Activated CD4-positive, alpha-beta memory T cell treated with anti-CD3 and anti-CD28 coated beads, Interleukin-2, amount 10 ng/mL, durations not matched to agents 7 days and 5 days (primary cell): ENCODE results near the gene PIK3C2B. TPM values are rescaled to one million over a fixed set of nuclear protein-coding genes. Genes with fewer than 3 reads are reported as not detected.
"Not testable (repeated sequence)": the region's sequence is repeated elsewhere in the genome, so short reads cannot be mapped to it uniquely, and the experiment has no call there.

Source experiments
- CTCF ChIA-PET: fragments of 350-600 bp; sonication (Branson Sonifier 250); formaldehyde crosslinking; loops from one replicate; lab custom pipeline; 2021; ENCODE audit warnings: antibody characterized with exemption, inconsistent platforms; lab: Charles Lee
- POLR2A ChIA-PET: fragments of 350-600 bp; sonication (Branson Sonifier 250); formaldehyde crosslinking; loops from one replicate; lab custom pipeline; 2021; ENCODE audit warnings: antibody characterized with exemption; lab: Charles Lee
- DNase-seq: peaks from one replicate; pipeline ENCODE4 v3.0.0-alpha.2; 2020
- H3K27ac Mint-ChIP-seq: one replicate; pipeline ENCODE4 v1.8.0; 2021; ENCODE audit warnings: mild to moderate bottlenecking, mixed read lengths
- H3K27me3 Mint-ChIP-seq: one replicate; pipeline ENCODE4 v1.8.0; 2021; ENCODE audit warnings: mixed read lengths
- H3K36me3 Mint-ChIP-seq: one replicate; pipeline ENCODE4 v1.8.0; 2021; ENCODE audit warnings: low read depth, mixed read lengths
- H3K4me1 Mint-ChIP-seq: one replicate; pipeline ENCODE4 v1.8.0; 2021; ENCODE audit warnings: mixed read lengths
- H3K4me3 Mint-ChIP-seq: one replicate; pipeline ENCODE4 v1.8.0; 2021; ENCODE audit warnings: mild to moderate bottlenecking, mixed read lengths
- H3K9me3 Mint-ChIP-seq: one replicate; pipeline ENCODE4 v1.8.0; 2021; ENCODE audit warnings: mixed read lengths
- total RNA-seq, 2 experiments: library from RNA; stranded (reverse); gene quantifications; one replicate each; pipeline ENCODE4 v1.2.3, GENCODE V29; 2021

Gene PIK3C2B
- total RNA-seq, 2 experiments from 2014 or later, result 31.0 to 32.0 TPM

- ChIA-PET CTCF (interaction anchor here (0.8 to 19.8 kb wide), 23 partner anchors 8 to 314 kb away, joined by 3 to 519 read pairs (median 6); partner anchors contain the start of gene MDM4), POLR2A (interaction anchor here (0.7 to 4.4 kb wide), 24 partner anchors 8 to 122 kb away, joined by 3 to 57 read pairs (median 5); partner anchors contain the start of gene MDM4)
- Mint-ChIP-seq H3K4me3 (peak overlapping the region; percentile 88), H3K27me3 (no peaks in the 10 kb centered on the region), H3K4me1 (peaks cover 55% of the 10 kb centered on the region), H3K36me3 (peaks cover 14% of the 10 kb centered on the region), H3K9me3 (no peaks in the 10 kb centered on the region), H3K27ac (peak overlapping the region; percentile 84)
- DNase-seq, result peak; percentile 31
These were observed 1.2 kb downstream of the PIK3C2B start for GRCh38 chr1:204493145-204493983.

GRCh38 chr1:204491655-204492054 lies 3.0 kb downstream of the PIK3C2B start:
- Mint-ChIP-seq H3K27me3 (no peaks in the 10 kb centered on the region), H3K9me3 (no peaks in the 10 kb centered on the region), H3K36me3 (peaks cover 15% of the 10 kb centered on the region), H3K4me3 (no peak overlapping the region), H3K27ac (no peak overlapping the region), H3K4me1 (peaks cover 57% of the 10 kb centered on the region)
- CTCF ChIA-PET, result interaction anchor here (0.7 to 19.8 kb wide), 6 partner anchors 10 to 315 kb away, joined by 3 to 519 read pairs (median 10); no protein-coding TSS in a partner anchor
- no peak for DNase-seq
- POLR2A ChIA-PET, result interaction anchor here (1.5 to 4.0 kb wide), 5 partner anchors 10 to 27 kb away, joined by 4 to 44 read pairs (median 5); no protein-coding TSS in a partner anchor

- CTCF ChIA-PET, result interaction anchor here (1.0 to 2.4 kb wide), 4 partner anchors 19 to 89 kb away, joined by 3 to 9 read pairs (median 4); no protein-coding TSS in a partner anchor
- no peak overlapping the region for H3K27ac Mint-ChIP-seq
- no peak overlapping the region for H3K4me3 Mint-ChIP-seq
- H3K27me3 Mint-ChIP-seq, result no peaks in the 10 kb centered on the region
- H3K4me1 Mint-ChIP-seq, result peaks cover 36% of the 10 kb centered on the region
- H3K36me3 Mint-ChIP-seq, result peaks cover 12% of the 10 kb centered on the region
- no peaks in the 10 kb centered on the region for H3K9me3 Mint-ChIP-seq
- DNase-seq, result no peak
- POLR2A ChIA-PET, result no interaction called here
These were observed 7.4 kb downstream of the PIK3C2B start for GRCh38 chr1:204487256-204487615.

GRCh38 chr1:204486513-204487255 lies 7.9 kb downstream of the PIK3C2B start:
- H3K27me3 Mint-ChIP-seq, H3K4me3 Mint-ChIP-seq, DNase-seq, H3K9me3 Mint-ChIP-seq, H3K27ac Mint-ChIP-seq: not testable (repeated sequence)
- CTCF ChIA-PET, result interaction anchor here (0.7 to 1.0 kb wide), 2 partner anchors 12 to 88 kb away, joined by 3 read pairs; no protein-coding TSS in a partner anchor
- Mint-ChIP-seq H3K36me3 (peaks cover 12% of the 10 kb centered on the region), H3K4me1 (peaks cover 30% of the 10 kb centered on the region)
- POLR2A ChIA-PET, result interaction anchor here (1.2 to 2.5 kb wide), 2 partner anchors 7 to 39 kb away, joined by 4 to 9 read pairs; partner anchors contain the start of gene PIK3C2B

- Mint-ChIP-seq H3K36me3 (peaks cover 5% of the 10 kb centered on the region), H3K4me1 (peaks cover 26% of the 10 kb centered on the region), H3K9me3 (no peaks in the 10 kb centered on the region), H3K27me3 (no peaks in the 10 kb centered on the region), H3K4me3 (no peak overlapping the region), H3K27ac (no peak overlapping the region)
- POLR2A ChIA-PET, result interaction anchor here (2.5 kb wide), 1 partner anchor 10 kb away, joined by 9 read pairs; the partner anchor contains the start of gene PIK3C2B
- CTCF ChIA-PET, result no interaction called here
- DNase-seq, result no peak
These were observed 10.8 kb downstream of the PIK3C2B start for GRCh38 chr1:204483791-204484190.

GRCh38 chr1:204480515-204480914 lies 14.1 kb downstream of the PIK3C2B start:
- Mint-ChIP-seq H3K27me3 (no peaks in the 10 kb centered on the region), H3K4me1 (peaks cover 26% of the 10 kb centered on the region), H3K27ac (no peak overlapping the region), H3K4me3 (no peak overlapping the region), H3K9me3 (no peaks in the 10 kb centered on the region), H3K36me3 (no peaks in the 10 kb centered on the region)
- DNase-seq, result no peak
- ChIA-PET POLR2A (interaction anchor here (1.4 kb wide), 2 partner anchors 12 to 48 kb away, joined by 3 to 5 read pairs; no protein-coding TSS in a partner anchor), CTCF (interaction anchor here (1.3 to 1.4 kb wide), 2 partner anchors 12 to 82 kb away, joined by 4 read pairs; no protein-coding TSS in a partner anchor)

- Mint-ChIP-seq H3K4me3 (no peak overlapping the region), H3K9me3 (no peaks in the 10 kb centered on the region), H3K27ac (no peak overlapping the region), H3K27me3 (no peaks in the 10 kb centered on the region), H3K36me3 (no peaks in the 10 kb centered on the region), H3K4me1 (peaks cover 23% of the 10 kb centered on the region)
- ChIA-PET POLR2A (interaction anchor here (1.0 to 1.6 kb wide), 3 partner anchors 12 to 15 kb away, joined by 3 to 6 read pairs (median 4); partner anchors contain the start of gene PIK3C2B), CTCF (interaction anchor here (1.3 to 1.7 kb wide), 3 partner anchors 10 to 81 kb away, joined by 3 to 5 read pairs (median 4); partner anchors contain the start of gene PIK3C2B)
- no peak for DNase-seq
These were observed 15.0 kb downstream of the PIK3C2B start for GRCh38 chr1:204479387-204480136.

GRCh38 chr1:204478921-204479320 lies 15.7 kb downstream of the PIK3C2B start:
- H3K27ac Mint-ChIP-seq, result no peak overlapping the region
- POLR2A ChIA-PET, result interaction anchor here (0.8 to 1.6 kb wide), 4 partner anchors 12 to 48 kb away, joined by 3 to 6 read pairs (median 4); partner anchors contain the start of gene PIK3C2B

GRCh38 chr1:204478172-204478899 lies 16.3 kb downstream of the PIK3C2B start:
- H3K27ac Mint-ChIP-seq, result no peak overlapping the region
- ChIA-PET CTCF (interaction anchor here (0.8 to 2.4 kb wide), 6 partner anchors 9 to 47 kb away, joined by 3 to 10 read pairs (median 6); no protein-coding TSS in a partner anchor), POLR2A (interaction anchor here (0.8 to 1.6 kb wide), 4 partner anchors 11 to 48 kb away, joined by 3 to 4 read pairs (median 3); no protein-coding TSS in a partner anchor)
- H3K27me3 Mint-ChIP-seq, result no peaks in the 10 kb centered on the region
- no peak for DNase-seq
- H3K4me3 Mint-ChIP-seq, result no peak overlapping the region
- H3K9me3 Mint-ChIP-seq, result no peaks in the 10 kb centered on the region
- no peaks in the 10 kb centered on the region for H3K36me3 Mint-ChIP-seq
- peaks cover 21% of the 10 kb centered on the region for H3K4me1 Mint-ChIP-seq

More at GRCh38 chr1:204478921-204479320, 15.7 kb downstream of the PIK3C2B start:
- Mint-ChIP-seq H3K36me3 (no peaks in the 10 kb centered on the region), H3K4me3 (no peak overlapping the region), H3K27me3 (no peaks in the 10 kb centered on the region), H3K9me3 (no peaks in the 10 kb centered on the region), H3K4me1 (peaks cover 23% of the 10 kb centered on the region)
- no peak for DNase-seq
- CTCF ChIA-PET, result interaction anchor here (0.8 to 2.4 kb wide), 7 partner anchors 9 to 80 kb away, joined by 3 to 10 read pairs (median 5); partner anchors contain the start of gene PIK3C2B

- H3K36me3 Mint-ChIP-seq, result no peaks in the 10 kb centered on the region
- no peaks in the 10 kb centered on the region for H3K27me3 Mint-ChIP-seq
- no peaks in the 10 kb centered on the region for H3K9me3 Mint-ChIP-seq
- H3K27ac Mint-ChIP-seq, result no peak overlapping the region
- no peak overlapping the region for H3K4me3 Mint-ChIP-seq
- DNase-seq, result no peak
- ChIA-PET POLR2A (no interaction called here), CTCF (interaction anchor here (1.0 to 2.4 kb wide), 4 partner anchors 17 to 46 kb away, joined by 6 to 10 read pairs (median 8); no protein-coding TSS in a partner anchor)
- H3K4me1 Mint-ChIP-seq, result peaks cover 20% of the 10 kb centered on the region
These were observed 17.4 kb downstream of the PIK3C2B start for GRCh38 chr1:204477036-204477740.
